GM19351 (cell line): ENCODE data around the gene RAX.

ENCODE experiments used
- ATAC-seq: cut with Tn5 transposase; IDR thresholded peaks from one replicate; pipeline ENCODE4 v1.9.1; 2021; ENCODE audit warnings: mild to moderate bottlenecking, moderate library complexity; ENCODE audit not compliant: unreplicated experiment

RAX gene

DNA sequence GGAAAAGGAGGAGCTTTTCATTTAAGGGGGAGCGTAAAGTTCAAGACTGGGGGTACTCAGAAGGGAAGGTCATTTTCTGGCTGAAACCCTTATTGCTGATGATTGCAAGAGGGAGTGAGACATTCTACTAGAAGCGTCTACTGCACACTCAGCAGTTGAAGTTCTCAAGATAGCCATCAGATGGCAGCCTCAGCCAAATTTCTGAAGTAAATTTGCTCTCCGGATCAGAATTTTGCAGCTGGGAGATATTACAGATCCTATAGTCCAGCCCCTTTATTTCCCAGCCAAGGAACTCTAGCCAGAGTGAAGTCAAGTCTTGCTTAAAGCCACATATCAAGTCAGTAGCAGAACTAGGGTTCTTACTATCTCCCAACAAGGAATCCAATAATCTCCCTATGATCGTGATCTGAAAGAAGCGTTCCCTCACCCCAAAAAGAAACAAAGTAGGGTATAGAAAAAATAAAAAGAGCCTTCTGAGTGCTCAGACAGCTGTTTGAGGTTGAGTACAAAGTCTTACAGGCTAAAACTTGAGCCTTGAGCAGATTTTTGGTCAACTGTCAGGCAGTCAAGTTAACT is 24.0 kb downstream of the RAX start:
- peak; percentile 69 for ATAC-seq

DNA sequence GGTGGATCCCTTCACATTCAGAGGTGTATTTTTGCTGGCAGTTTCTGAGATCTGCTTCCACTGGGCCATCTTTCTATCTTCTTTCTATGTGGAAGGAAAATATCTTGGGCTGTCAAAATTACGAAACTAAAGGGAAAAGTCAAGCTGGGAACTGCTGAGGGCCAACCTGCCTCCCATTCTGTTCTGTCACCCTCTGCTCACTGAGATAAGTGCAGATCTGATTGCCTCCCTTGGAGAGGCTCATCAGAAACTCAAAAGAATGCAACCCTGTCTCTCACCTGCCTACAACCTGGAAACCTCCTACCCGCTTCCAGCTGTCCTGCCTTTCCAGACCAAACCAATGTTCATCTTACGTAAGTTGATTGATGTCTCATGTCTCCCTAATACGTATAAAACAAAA is 26.5 kb downstream of the RAX start:
- ATAC-seq, result no peak

DNA sequence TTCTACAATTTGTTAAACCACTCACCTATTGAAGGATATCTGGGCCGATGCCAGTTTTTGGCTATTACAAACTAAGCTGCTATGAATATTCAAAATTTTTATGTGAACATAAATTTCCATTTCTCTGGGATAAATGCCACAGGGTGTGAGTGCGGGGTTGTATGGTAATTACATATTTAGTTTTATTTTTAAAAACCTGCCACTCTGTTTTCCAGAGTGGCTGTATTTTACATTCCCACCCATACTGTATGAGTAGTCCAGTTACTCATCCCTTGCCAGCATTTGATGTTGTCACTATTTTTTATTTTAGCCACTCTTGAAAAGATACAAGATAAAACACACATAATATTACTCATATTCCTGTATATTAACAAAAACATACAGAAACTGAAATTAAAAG is 30.3 kb downstream of the RAX start:
- no peak for ATAC-seq

- no peak for ATAC-seq
Measured at GRCh38 chr18:59239642-59240041, 33.6 kb downstream of the RAX start.

DNA sequence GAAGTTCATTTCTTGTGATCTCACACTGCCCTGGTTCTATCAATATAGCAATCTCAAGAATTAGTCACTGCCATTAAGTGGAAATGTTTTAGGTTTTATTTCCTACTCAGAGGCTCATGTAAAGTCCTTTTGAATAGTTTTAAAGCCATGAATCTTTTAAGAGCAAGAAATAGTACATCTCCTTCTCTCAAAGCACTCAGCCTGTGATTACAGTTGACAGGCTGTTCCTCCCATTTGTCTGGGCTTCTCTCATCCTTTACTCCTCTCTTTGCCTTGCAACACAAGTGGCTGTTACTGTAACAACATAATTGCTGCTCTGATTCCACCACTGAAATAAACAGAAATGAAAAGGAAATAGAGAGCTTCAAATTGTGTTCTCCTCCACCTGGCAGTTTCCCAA is 34.9 kb downstream of the RAX start:
- ATAC-seq, result no peak

- no peak for ATAC-seq
Measured at GRCh38 chr18:59233017-59233410, 40.2 kb downstream of the RAX start.

GRCh38 chr18:59232309-59233016 is 40.8 kb downstream of the RAX start:
- no peak for ATAC-seq

- no peak for ATAC-seq
Measured at GRCh38 chr18:59231877-59232276, 41.4 kb downstream of the RAX start.

- ATAC-seq, result no peak
Measured at GRCh38 chr18:59231114-59231513, 42.1 kb downstream of the RAX start.

GRCh38 chr18:59229701-59230443 is 43.4 kb downstream of the RAX start:
- ATAC-seq, result no peak

DNA sequence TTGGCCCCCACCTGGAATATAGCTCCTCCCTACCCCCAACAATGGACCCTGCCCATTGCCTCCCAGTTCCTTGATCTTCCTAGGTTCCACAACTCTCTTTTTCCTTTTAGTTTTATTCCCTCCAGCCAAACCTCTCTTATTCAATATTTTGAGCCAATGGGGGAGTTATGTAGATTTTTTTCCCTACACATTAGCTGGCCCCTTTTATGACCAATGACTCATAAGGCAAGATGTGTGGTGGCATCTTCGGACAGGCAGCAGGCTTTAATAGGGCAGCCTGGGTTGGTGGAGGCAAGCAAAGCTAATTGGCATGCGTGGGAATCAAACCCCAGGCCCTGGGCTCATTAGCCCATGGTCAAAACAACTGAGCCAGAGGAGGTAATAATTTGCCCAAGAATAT is 44.1 kb downstream of the RAX start:
- no peak for ATAC-seq

GRCh38 chr18:59228351-59228750 is 44.9 kb downstream of the RAX start:
- ATAC-seq, result no peak

GRCh38 chr18:59222341-59222740 is 50.9 kb downstream of the RAX start:
- ATAC-seq, result no peak

GRCh38 chr18:59220784-59221765 is 52.2 kb downstream of the RAX start:
- no peak for ATAC-seq

DNA sequence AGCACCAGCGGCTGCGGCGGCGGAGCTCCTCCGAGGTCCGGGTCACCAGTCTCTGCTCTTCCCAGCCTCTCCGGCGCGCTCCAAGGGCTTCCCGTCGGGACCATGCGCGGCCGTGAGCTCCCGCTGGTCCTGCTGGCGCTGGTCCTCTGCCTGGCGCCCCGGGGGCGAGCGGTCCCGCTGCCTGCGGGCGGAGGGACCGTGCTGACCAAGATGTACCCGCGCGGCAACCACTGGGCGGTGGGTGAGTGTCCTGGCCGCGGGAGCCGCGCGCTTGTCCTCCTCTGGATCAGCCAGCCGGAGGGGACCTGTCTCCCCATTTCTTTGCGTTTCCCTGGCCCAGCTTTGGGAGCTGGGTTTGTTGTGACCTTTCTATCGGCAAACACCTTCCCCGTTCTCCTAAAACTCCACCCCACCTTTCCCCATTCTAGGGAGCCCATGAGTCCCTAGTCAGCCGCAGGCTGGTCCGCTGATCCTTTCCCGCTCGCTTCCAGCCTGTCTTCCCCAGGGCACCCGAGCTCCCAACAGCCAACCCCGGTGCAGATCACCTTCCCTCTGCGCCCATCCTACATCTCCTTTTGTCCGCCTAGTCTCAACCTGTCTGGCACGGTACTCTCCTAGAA is 53.0 kb downstream of the RAX start:
- ATAC-seq, result no peak

GRCh38 chr18:59219672-59220163 is 53.5 kb downstream of the RAX start, which contains the start of gene GRP:
TSS of gene GRP (plus strand) at chr18:59220158. CDS start at chr18:59220266, 108 bp downstream.
- ATAC-seq, result no peak

DNA sequence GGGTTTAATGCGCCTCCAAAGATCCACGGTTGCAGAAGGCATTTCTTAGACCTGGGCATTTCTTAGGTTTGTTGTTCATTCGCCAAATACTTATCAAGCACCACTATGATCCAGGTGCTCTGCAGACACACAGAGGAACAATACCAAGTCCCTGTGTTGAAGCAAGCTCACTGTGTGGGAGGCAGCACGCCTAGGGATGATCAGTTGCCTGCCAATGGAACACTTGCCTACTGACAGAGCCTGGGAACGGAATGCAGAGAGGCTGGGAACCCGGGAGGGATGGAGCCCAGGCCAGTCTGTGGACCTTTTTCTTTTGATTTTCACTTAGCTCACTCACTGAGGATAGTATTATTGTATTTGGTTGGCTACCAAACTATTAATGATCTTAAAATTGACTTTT is 55.2 kb downstream of the RAX start:
- no peak for ATAC-seq
